ENCODE data around the gene LEFTY2. TPM values are rescaled to one million over a fixed set of nuclear protein-coding genes. Genes with fewer than 3 reads are reported as not detected.

The LEFTY2 gene
- total RNA-seq, 2 donors from 2014 or later = 7.9 TPM; not detected in 1

- WGBS = 64% methylated on average over 21 of the region's 23 CpGs
- H3K36me3 ChIP-seq = no peaks in the 10 kb centered on the region
- H3K4me1 ChIP-seq (replicated peaks) = peaks cover 11% of the 10 kb centered on the region
- DNase-seq (ENCODE audit: low spot score) = peak; percentile 81
- TF ChIP-seq CTCF (IDR thresholded peaks at IDR 0.05) = no peak
- TF ChIP-seq POLR2AphosphoS5 (IDR thresholded peaks at IDR 0.05) = peak; percentile 84
- no peaks in the 10 kb centered on the region for H3K27me3 ChIP-seq (replicated peaks; ENCODE audit: insufficient read depth)
- no peak overlapping the region for H3K4me3 ChIP-seq
- peak overlapping the region; percentile 82 to 88 for H3K27ac ChIP-seq
- H3K9me3 ChIP-seq = no peaks in the 10 kb centered on the region
- intact Hi-C loops (cut with DNase I) = no loop called here
Measured at GRCh38 chr1:225921734-225922709, 19.0 kb downstream of the LEFTY2 start.

- peaks cover 11% of the 10 kb centered on the region for H3K4me1 ChIP-seq (replicated peaks)
Measured at GRCh38 chr1:225919906-225920305, 21.1 kb downstream of the LEFTY2 start.

GRCh38 chr1:225918280-225918679, 22.7 kb downstream of the LEFTY2 start:
- H3K27ac ChIP-seq = no peak overlapping the region
- no peak for DNase-seq (ENCODE audit: low spot score)
- 89% methylated on average over 4 of the region's 4 CpGs for WGBS
- intact Hi-C loops (cut with DNase I) = loop anchor here (10.0 kb wide), 1 partner anchor 57 kb away; no protein-coding TSS in a partner anchor
- H3K27me3 ChIP-seq (replicated peaks; ENCODE audit: insufficient read depth) = no peaks in the 10 kb centered on the region
- H3K36me3 ChIP-seq = no peaks in the 10 kb centered on the region
- no peaks in the 10 kb centered on the region for H3K9me3 ChIP-seq
- no peak overlapping the region for H3K4me3 ChIP-seq
- peaks cover 11% of the 10 kb centered on the region for H3K4me1 ChIP-seq (replicated peaks)
- TF ChIP-seq POLR2A (IDR thresholded peaks at IDR 0.05) (no peak), CTCF (IDR thresholded peaks at IDR 0.05) (no peak), POLR2AphosphoS5 (IDR thresholded peaks at IDR 0.05) (no peak)

More at GRCh38 chr1:225919906-225920305, 21.1 kb downstream of the LEFTY2 start:
- peak overlapping the region; percentile 13 to 23 for H3K27ac ChIP-seq
- H3K36me3 ChIP-seq = no peaks in the 10 kb centered on the region
- no peaks in the 10 kb centered on the region for H3K27me3 ChIP-seq (replicated peaks; ENCODE audit: insufficient read depth)
- no peaks in the 10 kb centered on the region for H3K9me3 ChIP-seq
- intact Hi-C loops (cut with DNase I) = loop anchor here (10.0 kb wide), 1 partner anchor 55 kb away; no protein-coding TSS in a partner anchor
- peak; percentile 84 for DNase-seq (ENCODE audit: low spot score)
- 14% methylated on average over 5 of the region's 5 CpGs for WGBS
- TF ChIP-seq POLR2AphosphoS5 (IDR thresholded peaks at IDR 0.05) (peak; percentile 84), CTCF (IDR thresholded peaks at IDR 0.05) (no peak), POLR2A (IDR thresholded peaks at IDR 0.05) (no peak)
- H3K4me3 ChIP-seq = no peak overlapping the region

- Histone ChIP-seq H3K4me3 (no peak overlapping the region), H3K4me1 (replicated peaks) (peaks cover 4% of the 10 kb centered on the region), H3K27me3 (replicated peaks; ENCODE audit: insufficient read depth) (no peaks in the 10 kb centered on the region), H3K36me3 (no peaks in the 10 kb centered on the region), H3K27ac (no peak overlapping the region), H3K9me3 (no peaks in the 10 kb centered on the region)
- no peak for DNase-seq (ENCODE audit: low spot score)
- 57% methylated on average over 5 of the region's 5 CpGs for WGBS
- no peak for TF ChIP-seq POLR2A (IDR thresholded peaks at IDR 0.05)
- no peak for TF ChIP-seq POLR2AphosphoS5 (IDR thresholded peaks at IDR 0.05)
- TF ChIP-seq CTCF (IDR thresholded peaks at IDR 0.05) = no peak
- intact Hi-C loops (cut with DNase I) = loop anchor here (10.0 kb wide), 1 partner anchor 57 kb away; no protein-coding TSS in a partner anchor
Measured at GRCh38 chr1:225917536-225917935, 23.5 kb downstream of the LEFTY2 start.

All from prostate gland (tissue), 2 donors.